GM10248 (cell line): ENCODE results near the gene RTL9.

ENCODE experiments used
- CTCF ChIA-PET: fragments of 300-600 bp; sonication (Branson Sonifier 250); formaldehyde crosslinking; extraction: SDS; loops from one replicate; lab custom pipeline; 2021; ENCODE audit warnings: antibody characterized with exemption; lab: Yijun Ruan, JAX
- POLR2A ChIA-PET: fragments of 350-650 bp; sonication (Branson Sonifier 250); formaldehyde crosslinking; extraction: SDS; loops from one replicate; lab custom pipeline; 2020; ENCODE audit warnings: antibody characterized with exemption; lab: Yijun Ruan, JAX
- DNase-seq: peaks from one replicate; pipeline ENCODE4 v3.0.0; 2012; ENCODE audit errors: extremely low spot score
- CTCF ChIP-seq: IDR thresholded peaks from 2 replicates; pipeline ENCODE4 v1.5.1; 2012; ENCODE audit warnings: mild to moderate bottlenecking, low read depth; ENCODE audit errors: extremely low read depth, missing control alignments, control extremely low read depth

RTL9 gene

GRCh38 chrX:110316351-110317060, 42.1 kb upstream of the RTL9 start:
- ChIA-PET CTCF (interaction anchor here (1.0 to 1.5 kb wide), 6 partner anchors 9 to 155 kb away, joined by 3 to 6 read pairs (median 3); no protein-coding TSS in a partner anchor), POLR2A (no interaction called here)
- no peak for TF ChIP-seq CTCF
- no peak for DNase-seq

DNA sequence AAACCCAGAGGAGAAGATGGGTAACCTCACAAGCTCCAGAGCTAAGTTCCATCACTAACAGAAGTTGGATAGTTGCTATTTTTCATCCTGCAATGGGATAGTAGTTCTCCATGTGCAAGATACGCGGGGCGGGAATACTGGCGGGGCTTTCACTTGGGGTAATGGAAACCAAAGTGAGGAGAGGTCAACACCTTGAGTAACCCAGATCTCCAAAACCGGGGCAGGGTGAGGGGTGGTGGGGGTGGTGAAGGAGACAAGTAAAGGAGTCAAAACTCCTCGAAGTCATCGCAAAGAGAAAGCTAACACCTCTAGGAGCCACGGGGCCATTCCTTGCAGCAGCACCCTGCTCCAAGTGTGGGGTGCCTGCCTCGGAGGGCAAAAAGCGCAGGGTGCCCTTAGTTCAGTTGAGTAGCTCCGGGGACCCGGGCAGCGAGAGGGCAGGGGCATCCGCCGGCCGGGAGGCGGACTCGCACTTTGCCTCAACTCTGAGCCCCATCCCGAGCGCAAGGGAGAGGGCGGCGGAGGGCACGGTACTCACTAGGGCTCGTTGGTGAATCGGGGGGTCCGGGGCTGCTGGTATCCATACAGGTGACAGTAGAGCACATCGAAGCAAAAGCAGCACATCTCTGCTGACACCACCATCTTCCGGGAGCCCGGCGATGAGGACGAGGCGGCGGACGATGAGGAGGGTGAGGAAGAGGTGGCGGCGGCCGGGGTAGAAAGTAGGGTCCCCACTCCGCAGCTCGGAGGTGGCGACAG, 41.4 kb upstream of the RTL9 start:
- DNase-seq, result peak; percentile 24
- no peak for TF ChIP-seq CTCF
- ChIA-PET POLR2A (no interaction called here), CTCF (interaction anchor here (0.9 to 1.8 kb wide), 8 partner anchors 10 to 156 kb away, joined by 3 to 6 read pairs (median 4); no protein-coding TSS in a partner anchor)

DNA sequence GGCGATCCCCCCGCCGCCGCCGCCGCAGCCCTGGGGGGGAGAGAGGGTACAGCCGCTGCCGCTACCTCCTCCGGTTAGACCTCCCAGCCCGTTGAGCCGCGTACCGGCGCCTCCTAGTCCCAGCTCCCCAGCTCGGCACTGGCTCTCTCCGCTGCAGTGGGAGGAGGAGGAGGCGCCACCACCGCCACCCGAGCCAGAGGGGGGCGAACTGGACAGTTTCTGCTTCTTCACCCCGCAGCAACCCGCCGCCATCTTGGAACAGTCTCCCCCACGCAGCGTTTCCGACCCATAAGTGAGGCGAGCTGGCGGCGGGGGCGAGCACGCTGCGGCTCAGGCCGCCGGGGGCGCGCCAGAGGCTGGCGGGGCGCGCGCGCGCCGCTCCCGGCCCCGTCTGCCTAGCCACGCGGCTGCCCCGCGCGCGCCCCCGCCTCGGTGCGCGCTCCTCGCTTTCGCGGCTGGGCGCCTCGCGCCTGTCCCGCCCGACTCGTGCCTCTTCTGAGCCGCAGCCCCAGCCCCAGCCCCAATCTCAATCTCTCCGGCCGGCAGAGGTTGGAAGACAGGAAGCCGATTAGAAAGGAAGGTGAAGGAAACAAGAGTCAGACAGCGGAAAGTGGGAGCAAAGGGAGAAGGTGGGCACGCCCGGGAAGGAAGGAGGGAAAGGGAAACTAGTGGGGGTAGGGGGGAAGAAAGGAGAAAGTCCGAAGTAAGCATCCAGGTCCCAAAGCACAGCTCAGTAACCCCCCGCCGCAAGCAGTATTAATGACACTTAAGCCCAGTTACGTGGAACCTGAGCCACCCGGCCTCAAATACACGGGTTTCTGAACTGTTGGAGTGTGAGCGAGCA, 40.6 kb upstream of the RTL9 start, which contains the start of gene AMMECR1:
Gene AMMECR1, minus strand, starts transcription at position 266 of the 844 bp plus-strand sequence. Its CDS starts 14 bp downstream, at position 252.
- DNase-seq, result peak; percentile 76
- TF ChIP-seq CTCF, result no peak
- POLR2A ChIA-PET, result no interaction called here
- CTCF ChIA-PET, result interaction anchor here (0.9 to 1.8 kb wide), 10 partner anchors 10 to 157 kb away, joined by 3 to 6 read pairs (median 3); no protein-coding TSS in a partner anchor

- ChIA-PET POLR2A (no interaction called here), CTCF (interaction anchor here (1.1 to 1.8 kb wide), 5 partner anchors 12 to 89 kb away, joined by 3 to 6 read pairs (median 3); no protein-coding TSS in a partner anchor)
- no peak for TF ChIP-seq CTCF
- DNase-seq, result no peak
These were observed 40.0 kb upstream of the RTL9 start for GRCh38 chrX:110318664-110318968.

DNA sequence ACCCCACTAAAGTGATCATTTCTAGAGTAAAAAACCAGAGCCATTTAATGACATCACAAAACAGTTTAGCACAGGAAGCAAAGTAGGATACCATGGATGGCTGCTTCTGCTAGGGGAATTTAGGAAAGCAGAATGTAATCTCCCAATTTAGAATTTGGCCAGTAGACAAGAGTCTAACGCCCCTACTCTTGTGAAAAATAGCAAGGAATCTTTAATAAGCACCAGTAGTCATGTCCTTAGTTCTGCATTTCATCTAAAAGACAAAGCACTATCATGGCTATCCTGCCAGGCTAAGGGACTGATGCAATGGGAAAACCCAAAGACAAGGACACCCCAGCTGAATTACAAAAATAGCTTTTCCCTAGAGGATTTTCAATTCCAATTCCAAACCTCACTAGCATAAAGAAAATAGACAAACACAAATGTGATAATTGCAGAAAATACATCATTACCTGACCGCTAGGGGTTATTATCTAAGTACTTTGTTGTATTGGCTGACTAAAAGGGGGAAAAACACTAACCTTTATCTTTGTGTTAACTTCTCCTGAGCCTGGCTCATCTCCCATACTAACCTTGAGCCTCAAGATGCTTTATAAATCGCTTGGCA, 38.2 kb upstream of the RTL9 start:
- no peak for TF ChIP-seq CTCF
- no peak for DNase-seq
- POLR2A ChIA-PET, result no interaction called here
- CTCF ChIA-PET, result no interaction called here
